OCI-LY3 (cell line): ENCODE measurements around the gene OTULINL.
"Not testable (repeated sequence)": the region's sequence is repeated elsewhere in the genome, so short reads cannot be mapped to it uniquely, and the experiment has no call there.

Experiments
- H2AFZ ChIP-seq: fragments of 200-600, 300-600 bp; shearing (Covaris generic); 2 replicates; pipeline ENCODE4 v1.6.0; 2014; ENCODE audit warnings: antibody characterized with exemption, low read depth, low read length
- H3K27ac ChIP-seq: fragments of 200-600, 300-600 bp; sonication (generic); 2 replicates; pipeline ENCODE4 v1.5.1; 2014; ENCODE audit warnings: mild to moderate bottlenecking, low read length, moderate library complexity, mixed read lengths
- H3K27me3 ChIP-seq: fragments of 200-600, 300-600 bp; sonication (generic); 2 replicates; pipeline ENCODE4 v1.6.1; 2014; ENCODE audit warnings: low read depth, low read length, mixed read lengths
- H3K36me3 ChIP-seq: fragments of 200-600, 300-600 bp; sonication (generic); replicated peaks from 2 replicates; pipeline ENCODE3; 2014; ENCODE audit warnings: low read depth, low read length, mixed read lengths
- H3K4me1 ChIP-seq: fragments of 300-600, 200-600 bp; sonication (generic); 2 replicates; pipeline ENCODE4 v1.6.1; 2014; ENCODE audit warnings: low read length, mixed read lengths
- H3K4me2 ChIP-seq: fragments of 200-600, 300-600 bp; sonication (generic); 2 replicates; pipeline ENCODE4 v1.6.1; 2014; ENCODE audit warnings: low read length, mixed read lengths
- H3K4me3 ChIP-seq: fragments of 300-600, 200-600 bp; sonication (generic); 2 replicates; pipeline ENCODE4 v1.5.1; 2014; ENCODE audit warnings: antibody characterized with exemption, mild to moderate bottlenecking, low read length, moderate library complexity
- H3K79me2 ChIP-seq: fragments of 300-600, 200-600 bp; shearing (Covaris generic); 2 replicates; pipeline ENCODE4 v1.6.1; 2014; ENCODE audit warnings: mild to moderate bottlenecking, low read length, mixed read lengths
- H3K9ac ChIP-seq: fragments of 300-600, 200-600 bp; shearing (Covaris generic); 2 replicates; pipeline ENCODE4 v1.6.0; 2014; ENCODE audit warnings: mild to moderate bottlenecking, low read length, moderate library complexity
- H3K9me3 ChIP-seq: fragments of 200-600, 300-600 bp; shearing (Covaris generic); 2 replicates; pipeline ENCODE4 v1.6.1; 2014; ENCODE audit warnings: low read length, mixed read lengths; ENCODE audit not compliant: insufficient read depth
- H4K20me1 ChIP-seq: fragments of 200-600, 300-600 bp; sonication (generic); 2 replicates; pipeline ENCODE4 v1.6.1; 2016; ENCODE audit warnings: low read length, mixed read lengths; ENCODE audit not compliant: insufficient read depth
- CTCF ChIP-seq: fragments of 200-600, 300-600 bp; sonication (generic); IDR thresholded peaks from 2 replicates; pipeline ENCODE4 v1.5.1; 2014; ENCODE audit warnings: antibody characterized with exemption, low read length, low read depth
- EZH2phosphoT487 ChIP-seq: fragments of 200-600 bp; shearing (Covaris generic); IDR thresholded peaks from 2 replicates; pipeline ENCODE4 v1.6.1; 2018; ENCODE audit warnings: antibody characterized with exemption, mixed run types, low read depth

Gene OTULINL

GRCh38 chr5:14545862-14546261 is 35.7 kb upstream of the OTULINL start:
- no peak overlapping the region for H3K9ac ChIP-seq
- no peaks in the 10 kb centered on the region for H3K4me1 ChIP-seq
- H3K4me2 ChIP-seq, result no peak overlapping the region
- H3K9me3 ChIP-seq, result no peaks in the 10 kb centered on the region
- no peaks in the 10 kb centered on the region for H3K27me3 ChIP-seq
- H3K79me2 ChIP-seq, result no peaks in the 10 kb centered on the region
- TF ChIP-seq CTCF (no peak), EZH2phosphoT487 (no peak)
- no peak overlapping the region for H3K4me3 ChIP-seq
- no peak overlapping the region for H2AFZ ChIP-seq
- no peaks in the 10 kb centered on the region for H3K36me3 ChIP-seq
- no peaks in the 10 kb centered on the region for H4K20me1 ChIP-seq
- H3K27ac ChIP-seq, result no peak overlapping the region

GRCh38 chr5:14547666-14548065 is 33.9 kb upstream of the OTULINL start:
- no peaks in the 10 kb centered on the region for H3K27me3 ChIP-seq
- H3K36me3 ChIP-seq, result no peaks in the 10 kb centered on the region
- TF ChIP-seq EZH2phosphoT487, result no peak
- TF ChIP-seq CTCF, result no peak
- no peak overlapping the region for H3K27ac ChIP-seq
- no peak overlapping the region for H3K9ac ChIP-seq
- H3K79me2 ChIP-seq, result no peaks in the 10 kb centered on the region
- H3K4me2 ChIP-seq, result no peak overlapping the region
- H4K20me1 ChIP-seq, result no peaks in the 10 kb centered on the region
- H2AFZ ChIP-seq, result no peak overlapping the region
- no peaks in the 10 kb centered on the region for H3K9me3 ChIP-seq
- H3K4me1 ChIP-seq, result no peaks in the 10 kb centered on the region
- no peak overlapping the region for H3K4me3 ChIP-seq

- Histone ChIP-seq H3K36me3 (no peaks in the 10 kb centered on the region), H3K27ac (no peak overlapping the region), H4K20me1 (no peaks in the 10 kb centered on the region), H3K4me2 (no peak overlapping the region), H3K27me3 (no peaks in the 10 kb centered on the region), H3K9me3 (no peaks in the 10 kb centered on the region), H3K79me2 (no peaks in the 10 kb centered on the region), H3K4me1 (no peaks in the 10 kb centered on the region), H3K9ac (no peak overlapping the region), H3K4me3 (no peak overlapping the region), H2AFZ (no peak overlapping the region)
- TF ChIP-seq CTCF (no peak), EZH2phosphoT487 (no peak)
Measured at GRCh38 chr5:14551211-14551610, 30.4 kb upstream of the OTULINL start.

GRCh38 chr5:14552017-14552416 is 29.6 kb upstream of the OTULINL start:
- Histone ChIP-seq H3K27ac (no peak overlapping the region), H3K27me3 (no peaks in the 10 kb centered on the region), H3K36me3 (no peaks in the 10 kb centered on the region), H3K4me2 (no peak overlapping the region), H3K4me1 (no peaks in the 10 kb centered on the region), H3K4me3 (no peak overlapping the region), H3K79me2 (no peaks in the 10 kb centered on the region), H4K20me1 (no peaks in the 10 kb centered on the region), H2AFZ (no peak overlapping the region), H3K9ac (no peak overlapping the region), H3K9me3 (no peaks in the 10 kb centered on the region)
- TF ChIP-seq CTCF (no peak), EZH2phosphoT487 (no peak)

- H3K79me2 ChIP-seq, H3K9me3 ChIP-seq, H3K4me2 ChIP-seq, H3K36me3 ChIP-seq, H4K20me1 ChIP-seq, H3K4me1 ChIP-seq, H3K27me3 ChIP-seq, H3K4me3 ChIP-seq, H3K9ac ChIP-seq, H3K27ac ChIP-seq, H2AFZ ChIP-seq: not testable (repeated sequence)
Measured at GRCh38 chr5:14554288-14554687, 27.3 kb upstream of the OTULINL start.
